ENCODE data around the gene MAN2B2. TPM values are rescaled to one million over a fixed set of nuclear protein-coding genes. Genes with fewer than 3 reads are reported as not detected.

The MAN2B2 gene
- total RNA-seq, 2 donors from 2014 or later = 11.9 to 21.9 TPM

DNA sequence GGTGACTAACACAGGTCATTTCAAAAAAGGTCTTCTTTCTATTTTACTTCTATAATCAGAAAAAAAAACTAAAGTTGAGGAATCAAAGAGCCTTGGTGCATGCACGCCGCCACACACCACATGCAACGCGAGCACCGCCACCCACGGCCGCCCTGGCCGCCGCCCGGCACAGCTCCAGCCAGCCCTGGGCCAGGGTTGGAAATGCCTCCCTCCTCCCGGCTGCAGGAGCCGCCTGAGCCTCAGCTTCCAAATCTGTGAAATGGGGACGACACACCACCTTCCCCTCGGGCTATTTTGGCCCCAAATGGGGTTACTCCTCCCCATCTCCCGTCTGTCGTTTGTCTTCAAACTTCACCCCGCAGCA lies 39.7 kb upstream of the MAN2B2 start:
- Mint-ChIP-seq H3K27ac (no peak overlapping the region), H3K4me1 (ENCODE audit: low read depth) (no peaks in the 10 kb centered on the region), H3K9me3 (peaks cover 2 to 3% of the 10 kb centered on the region in 2 donors), H3K36me3 (ENCODE audit: insufficient read depth in 2 of 2) (no peaks in the 10 kb centered on the region), H3K4me3 (no peak overlapping the region), H3K27me3 (ENCODE audit: low read depth) (peaks cover 6% of the 10 kb centered on the region)
- no peak for DNase-seq
- no peak for ATAC-seq (replicated peaks in 1 of 2)

DNA sequence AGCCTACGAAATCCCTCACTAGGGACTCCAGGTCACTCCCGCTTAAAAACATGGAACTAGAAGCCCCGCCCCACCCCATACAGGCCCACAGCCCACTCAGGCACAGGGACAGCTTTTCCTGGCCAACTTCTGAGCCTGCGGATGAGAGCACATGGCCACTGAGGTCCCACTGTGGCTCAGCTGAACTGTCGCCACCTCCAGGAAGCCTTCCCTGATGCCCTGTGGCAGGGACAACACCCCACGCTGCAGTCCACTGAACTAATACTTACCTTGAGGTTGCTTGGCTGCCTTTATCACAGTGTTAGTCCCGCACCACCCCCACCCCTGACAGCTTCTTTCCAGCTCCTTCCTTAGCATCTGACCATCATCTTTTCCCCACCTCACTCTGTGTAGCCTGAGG lies 39.3 kb upstream of the MAN2B2 start:
- DNase-seq (no peak), ATAC-seq (replicated peaks in 1 of 2) (no peak)
- Mint-ChIP-seq H3K27me3 (ENCODE audit: low read depth) (peaks cover 6% of the 10 kb centered on the region), H3K9me3 (peaks cover 5% of the 10 kb centered on the region in 2 donors), H3K4me1 (ENCODE audit: low read depth) (no peaks in the 10 kb centered on the region), H3K4me3 (no peak overlapping the region), H3K36me3 (ENCODE audit: insufficient read depth in 2 of 2) (peaks cover 0 to 2% of the 10 kb centered on the region in 2 donors), H3K27ac (no peak overlapping the region)

DNA sequence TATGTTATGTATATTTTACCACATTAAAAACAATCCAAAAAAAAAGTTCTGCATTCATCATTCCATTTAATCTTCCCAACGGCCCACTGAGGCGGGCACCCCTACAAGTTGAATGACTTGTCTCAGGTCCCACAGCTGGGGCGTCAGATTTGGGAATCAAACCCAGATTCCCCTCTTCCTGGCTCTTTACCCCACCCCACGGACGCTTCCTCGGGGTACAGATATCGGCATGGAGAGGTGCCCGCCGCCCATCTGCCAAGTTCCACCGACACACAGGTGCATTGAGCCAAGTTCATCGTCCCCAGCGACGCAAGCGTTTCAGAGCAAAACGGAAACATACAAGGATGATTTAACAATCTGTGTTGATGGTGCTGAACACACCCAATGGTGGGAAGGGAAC lies 36.9 kb upstream of the MAN2B2 start:
- H3K4me3 Mint-ChIP-seq = no peak overlapping the region

DNA sequence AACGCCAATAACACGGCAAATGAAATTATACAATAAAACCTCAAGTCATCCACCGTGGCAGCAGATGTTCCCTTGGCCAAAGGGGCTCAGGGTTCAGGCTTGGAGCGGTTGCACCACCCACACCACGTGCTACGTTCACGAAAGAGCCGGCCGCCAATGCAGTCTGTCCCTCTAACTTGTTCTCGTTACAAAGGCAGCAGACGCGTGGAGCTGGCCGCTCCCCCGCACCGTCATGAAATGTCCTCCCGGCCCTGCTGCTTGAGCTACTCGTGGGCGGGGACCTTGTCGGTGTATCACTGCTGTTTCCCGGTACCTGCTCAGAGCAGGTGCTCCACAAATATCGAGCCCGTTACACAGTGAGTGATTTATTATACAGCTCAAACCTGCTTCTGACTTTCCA lies 36.4 kb upstream of the MAN2B2 start:
- Mint-ChIP-seq H3K27me3 (ENCODE audit: low read depth) (peaks cover 6% of the 10 kb centered on the region), H3K27ac (no peak overlapping the region), H3K4me3 (no peak overlapping the region), H3K36me3 (ENCODE audit: insufficient read depth in 2 of 2) (peaks cover 0 to 2% of the 10 kb centered on the region in 2 donors), H3K9me3 (peaks cover 5% of the 10 kb centered on the region in 2 donors), H3K4me1 (ENCODE audit: low read depth) (no peaks in the 10 kb centered on the region)
- no peak for ATAC-seq (replicated peaks in 1 of 2)
- DNase-seq = no peak

More for the DNA sequence above, 36.9 kb upstream of the MAN2B2 start:
- Mint-ChIP-seq H3K36me3 (ENCODE audit: insufficient read depth in 2 of 2) (peaks cover 0 to 2% of the 10 kb centered on the region in 2 donors), H3K9me3 (peaks cover 5% of the 10 kb centered on the region in 2 donors), H3K4me1 (ENCODE audit: low read depth) (no peaks in the 10 kb centered on the region), H3K27me3 (ENCODE audit: low read depth) (peaks cover 6% of the 10 kb centered on the region), H3K27ac (no peak overlapping the region)
- DNase-seq (no peak), ATAC-seq (replicated peaks in 1 of 2) (no peak)

DNA sequence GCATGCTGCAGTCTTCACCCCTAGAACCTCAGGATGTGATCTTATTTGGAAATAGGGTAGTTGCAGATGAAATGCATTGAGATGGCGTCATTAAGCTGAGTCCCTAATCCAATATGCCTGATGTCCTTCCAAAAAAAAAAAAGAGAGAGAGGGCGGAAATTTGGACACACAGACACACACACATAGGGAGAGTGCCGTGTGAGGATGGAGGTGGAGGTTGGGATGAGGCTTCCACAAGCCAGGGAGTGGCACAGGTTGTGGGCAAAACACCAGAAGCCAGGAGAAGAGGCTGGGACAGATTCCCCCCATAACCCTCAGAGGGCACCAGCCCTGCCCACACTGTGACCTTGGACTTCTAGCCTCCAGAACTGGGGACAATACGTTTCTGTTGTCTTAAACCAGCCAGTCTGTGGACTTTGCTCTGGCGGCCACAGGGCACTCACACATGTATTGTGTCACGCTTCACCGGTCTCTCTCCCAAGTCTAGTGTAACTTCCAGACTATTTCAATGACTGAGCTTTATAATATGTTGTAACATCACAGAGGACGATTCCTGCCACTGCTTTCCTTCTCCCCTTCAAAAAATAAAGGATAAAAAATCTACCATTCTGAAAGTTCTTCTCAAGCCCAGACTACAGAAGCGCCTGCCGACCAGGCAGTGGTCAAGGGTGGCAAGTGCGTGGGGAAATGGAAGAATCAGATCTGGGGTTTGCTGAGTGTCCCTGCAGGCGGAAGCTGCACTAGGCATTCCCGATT lies 35.8 kb upstream of the MAN2B2 start:
- ATAC-seq (replicated peaks in 1 of 2) = no peak
- H3K4me3 Mint-ChIP-seq = no peak overlapping the region
- no peak overlapping the region for H3K27ac Mint-ChIP-seq
- DNase-seq = no peak
- H3K27me3 Mint-ChIP-seq (ENCODE audit: low read depth) = peaks cover 6% of the 10 kb centered on the region
- H3K9me3 Mint-ChIP-seq = peaks cover 5% of the 10 kb centered on the region in 2 donors
- no peaks in the 10 kb centered on the region for H3K4me1 Mint-ChIP-seq (ENCODE audit: low read depth)
- H3K36me3 Mint-ChIP-seq (ENCODE audit: insufficient read depth in 2 of 2) = peaks cover 0 to 2% of the 10 kb centered on the region in 2 donors

DNA sequence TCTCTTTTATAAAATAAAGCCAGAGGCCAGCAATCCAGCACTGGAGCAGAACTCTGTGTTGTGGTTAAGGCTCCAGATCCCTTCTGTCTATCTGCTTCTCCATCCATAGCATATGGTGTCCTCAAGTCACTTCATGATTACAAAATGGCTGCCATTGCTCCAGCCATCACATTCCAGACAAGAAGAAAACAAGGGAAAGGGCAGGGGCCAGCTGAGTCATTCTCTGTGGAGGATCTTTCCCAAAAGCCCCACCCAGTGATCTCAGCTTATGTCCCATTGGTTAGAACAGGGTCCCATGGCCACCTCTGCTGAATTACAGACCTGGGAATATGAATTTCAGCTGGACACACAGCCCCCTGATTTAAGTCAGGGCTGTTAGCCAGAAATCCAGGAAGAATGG lies 34.1 kb upstream of the MAN2B2 start:
- no peak overlapping the region for H3K27ac Mint-ChIP-seq
- peaks cover 5% of the 10 kb centered on the region in 2 donors for H3K9me3 Mint-ChIP-seq
- DNase-seq (no peak), ATAC-seq (replicated peaks in 1 of 2) (no peak)
- peaks cover 6% of the 10 kb centered on the region for H3K27me3 Mint-ChIP-seq (ENCODE audit: low read depth)
- no peaks in the 10 kb centered on the region for H3K4me1 Mint-ChIP-seq (ENCODE audit: low read depth)
- H3K4me3 Mint-ChIP-seq = no peak overlapping the region
- H3K36me3 Mint-ChIP-seq (ENCODE audit: insufficient read depth in 2 of 2) = peaks cover 0 to 2% of the 10 kb centered on the region in 2 donors

DNA sequence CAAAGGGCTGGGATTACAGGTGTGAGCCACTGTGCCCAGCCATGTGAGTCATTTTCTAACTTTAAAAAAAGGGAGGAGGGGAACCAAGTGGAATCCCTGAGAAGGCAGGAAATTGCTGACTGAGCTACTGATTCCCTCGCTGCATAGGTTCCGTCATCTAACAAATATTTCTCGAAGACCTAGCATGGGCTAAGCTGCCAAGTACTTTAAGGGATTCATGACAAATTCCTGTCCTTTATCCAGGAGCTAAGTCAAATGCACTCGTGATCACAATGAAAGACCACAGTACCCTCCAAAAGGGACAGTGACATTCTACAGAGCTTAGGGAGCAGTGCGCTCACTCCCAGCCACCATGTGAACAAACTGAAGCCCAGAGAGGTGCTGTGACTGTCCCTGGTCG lies 33.2 kb upstream of the MAN2B2 start:
- no peak overlapping the region for H3K4me3 Mint-ChIP-seq
- H3K4me1 Mint-ChIP-seq (ENCODE audit: low read depth) = no peaks in the 10 kb centered on the region

DNA sequence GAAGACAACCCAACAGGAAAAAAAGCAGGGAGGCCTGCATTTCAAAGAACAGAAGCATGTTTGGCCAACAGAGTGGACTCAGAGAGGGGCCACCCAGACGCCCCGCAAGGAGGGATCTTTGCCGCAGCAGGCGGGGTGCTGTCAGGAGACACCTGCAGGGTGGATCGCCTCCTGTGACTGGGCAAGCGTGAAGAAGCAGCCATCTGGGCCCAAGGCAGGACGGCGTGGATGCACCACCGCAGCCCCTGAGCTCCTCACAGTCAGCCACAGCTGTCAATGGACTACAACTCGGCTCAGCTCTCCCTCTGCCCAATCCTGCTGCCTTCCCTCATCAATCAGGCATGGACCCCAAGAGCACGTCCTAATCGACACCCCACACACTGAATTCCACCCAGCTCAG lies 32.0 kb upstream of the MAN2B2 start:
- DNase-seq (no peak), ATAC-seq (replicated peaks in 1 of 2) (no peak)
- Mint-ChIP-seq H3K9me3 (peaks cover 5% of the 10 kb centered on the region in 2 donors), H3K4me3 (no peak overlapping the region), H3K27ac (no peak overlapping the region), H3K4me1 (ENCODE audit: low read depth) (no peaks in the 10 kb centered on the region), H3K36me3 (ENCODE audit: insufficient read depth in 2 of 2) (peaks cover 0 to 2% of the 10 kb centered on the region in 2 donors), H3K27me3 (ENCODE audit: low read depth) (peaks cover 22% of the 10 kb centered on the region)

More for the DNA sequence above, 33.2 kb upstream of the MAN2B2 start:
- ATAC-seq (replicated peaks in 1 of 2) (no peak), DNase-seq (no peak)
- H3K9me3 Mint-ChIP-seq = peaks cover 5% of the 10 kb centered on the region in 2 donors
- no peak overlapping the region for H3K27ac Mint-ChIP-seq
- peaks cover 10% of the 10 kb centered on the region for H3K27me3 Mint-ChIP-seq (ENCODE audit: low read depth)
- peaks cover 0 to 2% of the 10 kb centered on the region in 2 donors for H3K36me3 Mint-ChIP-seq (ENCODE audit: insufficient read depth in 2 of 2)

DNA sequence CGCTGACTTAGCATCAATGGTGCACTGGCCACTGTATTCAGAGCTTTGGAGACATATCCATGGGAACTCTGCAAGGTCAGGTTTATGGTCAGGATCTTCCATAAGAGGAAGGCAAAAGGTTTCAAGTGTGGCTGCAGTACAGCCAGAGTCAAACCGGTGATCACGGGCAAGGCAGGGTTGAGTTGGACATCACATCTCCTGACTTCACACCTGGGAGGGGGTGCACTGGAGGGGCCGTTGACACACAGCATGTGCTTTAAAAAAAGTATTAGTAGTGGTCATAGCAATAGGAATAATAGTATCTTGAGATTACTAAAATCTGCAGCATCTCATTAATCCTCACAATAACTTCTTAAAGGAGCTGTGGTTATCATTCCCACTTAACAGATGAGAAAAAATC lies 28.9 kb upstream of the MAN2B2 start:
- no peak overlapping the region for H3K27ac Mint-ChIP-seq
- H3K9me3 Mint-ChIP-seq = no peaks in the 10 kb centered on the region
- DNase-seq (no peak), ATAC-seq (replicated peaks in 1 of 2) (no peak)
- no peaks in the 10 kb centered on the region for H3K4me1 Mint-ChIP-seq (ENCODE audit: low read depth)
- peaks cover 31% of the 10 kb centered on the region for H3K27me3 Mint-ChIP-seq (ENCODE audit: low read depth)
- no peak overlapping the region for H3K4me3 Mint-ChIP-seq
- H3K36me3 Mint-ChIP-seq (ENCODE audit: insufficient read depth in 2 of 2) = peaks cover 0 to 1% of the 10 kb centered on the region in 2 donors

DNA sequence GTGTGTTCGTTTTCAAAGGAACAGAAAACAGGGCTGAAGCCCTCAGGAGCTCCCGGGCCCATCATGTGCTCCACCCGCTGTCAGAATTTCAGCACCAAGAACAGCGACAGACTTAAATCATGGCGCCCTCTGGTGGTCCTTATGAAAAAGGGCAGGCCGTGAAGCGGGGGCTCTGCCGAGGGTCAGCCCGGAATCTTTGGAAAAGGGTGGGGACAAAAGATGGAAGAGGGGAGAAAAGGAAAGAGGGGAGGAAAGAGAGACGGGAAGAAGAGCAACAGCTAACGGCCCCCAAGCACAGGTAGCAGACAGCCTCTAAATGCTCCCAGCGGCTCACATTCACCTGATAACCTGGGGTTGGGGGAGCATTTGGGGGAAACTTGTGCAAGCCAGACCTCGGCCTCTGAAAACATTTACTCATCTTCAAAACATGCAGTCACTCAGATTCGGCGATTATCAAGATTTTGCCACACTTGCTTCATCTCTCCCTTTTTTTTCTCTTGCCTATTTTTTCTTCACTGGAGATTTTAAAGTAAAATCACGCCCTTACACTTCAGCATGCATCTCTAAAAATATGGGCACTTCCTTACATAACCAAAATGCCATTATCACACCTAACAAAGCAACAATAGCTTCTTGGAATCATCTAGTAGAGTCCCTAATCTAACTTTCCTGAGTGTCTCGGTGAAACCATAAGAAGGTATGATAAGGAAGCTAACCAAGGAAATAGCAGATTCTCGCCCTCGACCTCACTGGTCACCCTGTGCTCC lies 28.1 kb upstream of the MAN2B2 start:
- Mint-ChIP-seq H3K36me3 (ENCODE audit: insufficient read depth in 2 of 2) (peaks cover 5 to 6% of the 10 kb centered on the region in 2 donors), H3K4me3 (no peak overlapping the region), H3K9me3 (peaks cover 4% of the 10 kb centered on the region in 2 donors), H3K27ac (no peak overlapping the region), H3K4me1 (ENCODE audit: low read depth) (no peaks in the 10 kb centered on the region), H3K27me3 (ENCODE audit: low read depth) (peaks cover 31% of the 10 kb centered on the region)
- DNase-seq (peak; percentile 43 to 52), ATAC-seq (replicated peaks in 1 of 2) (peak in 1 of 2 donors; percentile 49)

DNA sequence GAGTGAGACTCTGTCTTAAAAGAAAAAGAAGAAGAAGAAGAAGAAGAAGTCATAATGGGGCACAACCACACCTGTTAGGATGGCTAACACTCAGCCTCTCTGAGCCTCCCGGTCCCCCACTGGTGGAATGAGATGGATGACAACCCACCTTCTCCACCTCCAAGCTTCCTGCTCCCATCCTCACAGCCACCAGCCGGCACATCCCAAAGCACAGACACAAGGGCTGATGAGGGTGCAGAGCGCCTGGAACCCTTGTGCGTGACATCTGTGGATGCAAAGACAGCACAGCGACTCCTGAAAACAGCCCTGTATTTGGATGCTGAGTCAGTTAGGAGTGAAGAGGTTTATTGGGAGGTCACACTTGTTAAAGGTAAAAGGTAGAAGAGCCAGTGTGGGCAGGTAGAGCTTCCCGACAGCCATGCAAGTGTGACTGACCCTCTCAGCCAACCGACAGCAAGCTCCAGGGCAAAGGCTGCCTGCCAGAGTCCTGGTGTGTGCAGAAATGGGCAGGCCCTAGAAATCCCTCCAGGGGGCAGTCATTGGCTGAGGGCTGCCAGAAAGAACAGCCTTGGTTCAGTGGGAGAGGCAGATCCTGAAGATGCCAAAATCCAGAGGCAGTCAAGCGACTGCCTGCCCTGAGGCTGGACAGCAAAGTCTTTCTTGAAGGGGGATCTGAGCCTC lies 26.6 kb upstream of the MAN2B2 start:
- Mint-ChIP-seq H3K27me3 (ENCODE audit: low read depth) (peaks cover 40% of the 10 kb centered on the region), H3K27ac (no peak overlapping the region), H3K36me3 (ENCODE audit: insufficient read depth in 2 of 2) (peaks cover 7 to 8% of the 10 kb centered on the region in 2 donors), H3K4me1 (ENCODE audit: low read depth) (no peaks in the 10 kb centered on the region), H3K4me3 (no peak overlapping the region), H3K9me3 (peaks cover 9 to 10% of the 10 kb centered on the region in 2 donors)
- DNase-seq (no peak), ATAC-seq (replicated peaks in 1 of 2) (no peak)

DNA sequence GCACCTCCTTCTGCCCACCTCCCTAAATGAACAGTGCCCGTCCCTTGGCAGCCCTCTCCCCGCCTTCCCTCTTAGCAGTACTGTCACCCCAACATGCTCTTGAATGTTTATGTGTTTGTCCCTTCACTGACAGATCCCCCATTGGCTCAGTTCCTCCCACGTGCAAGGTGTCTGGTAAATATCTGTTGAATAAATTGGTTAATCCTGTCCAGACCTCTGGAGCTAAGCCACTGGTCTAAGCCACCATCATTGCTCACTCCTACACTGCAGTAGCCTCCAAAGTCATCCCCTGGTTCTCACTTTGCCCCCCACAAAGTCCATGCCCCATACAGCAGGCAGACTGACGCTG lies 26.1 kb upstream of the MAN2B2 start:
- Mint-ChIP-seq H3K36me3 (ENCODE audit: insufficient read depth in 2 of 2) (peaks cover 7 to 8% of the 10 kb centered on the region in 2 donors), H3K4me1 (ENCODE audit: low read depth) (no peaks in the 10 kb centered on the region), H3K27me3 (ENCODE audit: low read depth) (peaks cover 44% of the 10 kb centered on the region), H3K27ac (no peak overlapping the region), H3K4me3 (no peak overlapping the region), H3K9me3 (peaks cover 9 to 10% of the 10 kb centered on the region in 2 donors)
- no peak for DNase-seq
- ATAC-seq (replicated peaks in 1 of 2) = no peak

DNA sequence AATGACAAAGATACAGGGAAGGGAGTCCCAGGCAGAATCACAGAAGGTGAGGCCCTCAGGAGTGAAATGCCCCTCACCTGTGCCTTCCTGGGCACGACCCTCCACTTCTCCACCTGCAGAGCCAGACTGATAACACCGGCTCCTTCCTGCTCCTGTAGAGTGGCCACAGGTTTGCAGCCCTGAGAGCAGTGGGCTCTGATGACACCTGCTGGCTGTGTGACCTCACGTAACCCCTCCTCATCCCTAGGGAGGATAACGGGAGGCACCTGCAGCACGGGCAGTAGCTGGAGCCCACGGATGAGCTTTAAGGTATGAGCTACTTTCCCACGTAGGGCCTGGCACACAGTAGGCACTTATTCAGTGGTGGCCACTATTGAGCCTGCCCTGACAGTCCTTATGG lies 25.5 kb upstream of the MAN2B2 start:
- no peak overlapping the region for H3K4me3 Mint-ChIP-seq
- ATAC-seq (replicated peaks in 1 of 2) = no peak
- no peaks in the 10 kb centered on the region for H3K4me1 Mint-ChIP-seq (ENCODE audit: low read depth)
- peaks cover 9 to 10% of the 10 kb centered on the region in 2 donors for H3K9me3 Mint-ChIP-seq
- no peak for DNase-seq
- peaks cover 7 to 8% of the 10 kb centered on the region in 2 donors for H3K36me3 Mint-ChIP-seq (ENCODE audit: insufficient read depth in 2 of 2)
- H3K27me3 Mint-ChIP-seq (ENCODE audit: low read depth) = peaks cover 47% of the 10 kb centered on the region
- no peak overlapping the region for H3K27ac Mint-ChIP-seq
